Lower leg skin (tissue), 4 donors: ENCODE measurements around the gene ERC2. TPM values are rescaled to one million over a fixed set of nuclear protein-coding genes. Genes with fewer than 3 reads are reported as not detected.

ENCODE experiments used
- DNase-seq, 2 donors: peaks; one replicate each; pipeline ENCODE4 v3.0.0-alpha.2; 2019; ENCODE audit warnings: low spot score in 2 of 2
- H3K4me3 ChIP-seq: fragments of 200-600 bp; sonication (generic); 2 replicates; pipeline ENCODE4 v1.5.1; 2017; ENCODE audit warnings: mild to moderate bottlenecking, low read depth; ENCODE audit not compliant: poor library complexity, severe bottlenecking
- POLR2A ChIP-seq, 2 donors: fragments of 450-650 bp; IDR thresholded peaks; one replicate each; pipeline ENCODE4 v1.6.1; 2016 to 2017; ENCODE audit warnings: antibody characterized with exemption in 2 of 2, mild to moderate bottlenecking in 1 of 2, moderate library complexity in 1 of 2
- WGBS, 2 donors: methylation state at CpG; one replicate each; pipeline ENCODE4 v1.1.5; 2018; 5-methylcytosine and 5-hydroxymethylcytosine counted together
- intact Hi-C: fragments of 100-400 bp; cut with DNase I; formaldehyde crosslinking; loops from one replicate; pipeline ENCODE4 v1.15.0; 2023; ENCODE audit warnings: low total_unique reads
- total RNA-seq, 4 donors: library from RNA; depleted of rRNA; stranded (reverse); fragments of >200 nt; gene quantifications; one replicate each; pipeline ENCODE4 v1.1.0, GENCODE V29; 2016
- TF ChIP-seq, protein P1 (sequence below), 3 donors: fragments of 450-650 bp; IDR thresholded peaks; one replicate each; pipeline ENCODE4 v1.5.1; 2016; ENCODE audit warnings: antibody characterized with exemption in 3 of 3, mild to moderate bottlenecking in 3 of 3, moderate library complexity in 2 of 3

The ERC2 gene
- total RNA-seq, 4 donors from 2014 or later, result 0.23 to 1.3 (median 0.42) TPM; not detected in 1

DNA sequence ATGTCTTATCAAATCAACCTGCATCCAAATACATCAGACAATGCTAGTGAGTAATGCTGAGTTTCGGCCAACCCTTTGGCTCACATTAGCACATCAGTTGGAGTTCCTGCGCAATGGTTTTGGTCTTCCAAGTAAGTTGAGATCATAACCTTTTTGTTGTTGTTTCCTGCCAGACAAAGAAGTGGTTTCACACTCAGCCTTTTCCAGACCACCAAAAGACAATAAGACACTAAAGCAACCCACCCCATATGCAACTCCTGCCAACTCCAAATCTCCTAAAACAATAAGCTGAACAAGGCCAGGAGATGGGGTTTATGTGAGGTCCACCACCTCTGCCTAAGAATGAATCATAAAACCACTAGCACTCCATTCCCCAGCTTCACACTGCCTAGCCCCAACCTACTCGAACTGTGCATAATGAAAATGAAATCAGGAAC, 177.0 kb downstream of the ERC2 start:
- intact Hi-C loops, result no loop called here
- no peak for TF ChIP-seq POLR2A (IDR thresholded peaks at IDR 0.05)
- TF ChIP-seq, protein P1, sequence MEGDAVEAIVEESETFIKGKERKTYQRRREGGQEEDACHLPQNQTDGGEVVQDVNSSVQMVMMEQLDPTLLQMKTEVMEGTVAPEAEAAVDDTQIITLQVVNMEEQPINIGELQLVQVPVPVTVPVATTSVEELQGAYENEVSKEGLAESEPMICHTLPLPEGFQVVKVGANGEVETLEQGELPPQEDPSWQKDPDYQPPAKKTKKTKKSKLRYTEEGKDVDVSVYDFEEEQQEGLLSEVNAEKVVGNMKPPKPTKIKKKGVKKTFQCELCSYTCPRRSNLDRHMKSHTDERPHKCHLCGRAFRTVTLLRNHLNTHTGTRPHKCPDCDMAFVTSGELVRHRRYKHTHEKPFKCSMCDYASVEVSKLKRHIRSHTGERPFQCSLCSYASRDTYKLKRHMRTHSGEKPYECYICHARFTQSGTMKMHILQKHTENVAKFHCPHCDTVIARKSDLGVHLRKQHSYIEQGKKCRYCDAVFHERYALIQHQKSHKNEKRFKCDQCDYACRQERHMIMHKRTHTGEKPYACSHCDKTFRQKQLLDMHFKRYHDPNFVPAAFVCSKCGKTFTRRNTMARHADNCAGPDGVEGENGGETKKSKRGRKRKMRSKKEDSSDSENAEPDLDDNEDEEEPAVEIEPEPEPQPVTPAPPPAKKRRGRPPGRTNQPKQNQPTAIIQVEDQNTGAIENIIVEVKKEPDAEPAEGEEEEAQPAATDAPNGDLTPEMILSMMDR (IDR thresholded peaks at IDR 0.05), result no peak
- DNase-seq, result no peak
- WGBS, 2 donors, result 56 to 71% methylated on average over 3 of the region's 3 CpGs
- H3K4me3 ChIP-seq, result no peak overlapping the region

DNA sequence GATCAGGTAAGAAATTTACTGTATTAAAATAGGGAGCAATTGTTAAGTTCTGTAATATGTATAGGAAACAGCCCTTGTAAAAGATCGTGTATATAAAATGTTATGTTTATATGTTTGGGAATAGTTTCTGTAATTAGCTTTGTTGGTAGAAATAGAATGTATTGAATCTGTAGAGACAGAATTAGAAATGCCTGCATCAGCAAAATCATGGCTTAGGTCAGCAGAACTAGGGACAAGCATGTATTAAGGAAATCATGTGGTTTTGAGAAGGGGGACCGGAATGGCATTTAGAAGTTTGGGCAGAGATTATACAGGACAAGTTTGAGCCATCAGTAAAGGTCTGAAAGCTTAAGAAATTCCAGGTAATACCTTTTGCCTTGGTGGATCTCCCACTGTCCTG, 177.9 kb downstream of the ERC2 start:
- DNase-seq, result no peak
- 81 to 88% methylated on average over 2 of the region's 2 CpGs for WGBS, 2 donors
- TF ChIP-seq POLR2A (IDR thresholded peaks at IDR 0.05), result no peak
- TF ChIP-seq, protein P1 (IDR thresholded peaks at IDR 0.05), result no peak
- intact Hi-C loops, result no loop called here
- H3K4me3 ChIP-seq, result no peak overlapping the region

DNA sequence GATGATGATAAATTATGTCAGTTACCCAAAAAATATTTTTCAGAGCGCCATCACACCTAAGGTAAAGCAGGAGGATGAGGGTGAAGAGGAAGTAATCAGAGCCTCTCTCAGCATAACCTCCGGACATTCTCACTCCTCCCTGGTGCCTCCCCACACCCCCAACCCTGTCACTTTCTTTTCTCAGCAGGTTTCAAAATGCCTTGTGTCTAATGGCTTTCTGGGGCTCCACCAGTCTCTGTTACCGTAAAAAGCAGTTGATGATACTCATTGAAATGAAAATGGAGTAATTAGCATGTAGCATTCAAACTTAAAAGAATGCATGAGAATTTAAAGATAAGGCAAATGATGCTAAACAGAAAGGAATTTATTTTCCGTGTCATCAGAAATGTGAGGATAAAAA, 180.0 kb downstream of the ERC2 start:
- intact Hi-C loops, result no loop called here
- TF ChIP-seq, protein P1 (IDR thresholded peaks at IDR 0.05), result no peak
- TF ChIP-seq POLR2A (IDR thresholded peaks at IDR 0.05), result no peak
- no peak overlapping the region for H3K4me3 ChIP-seq
- DNase-seq, result no peak
- 77 to 87% methylated on average over 4 of the region's 4 CpGs for WGBS, 2 donors

DNA sequence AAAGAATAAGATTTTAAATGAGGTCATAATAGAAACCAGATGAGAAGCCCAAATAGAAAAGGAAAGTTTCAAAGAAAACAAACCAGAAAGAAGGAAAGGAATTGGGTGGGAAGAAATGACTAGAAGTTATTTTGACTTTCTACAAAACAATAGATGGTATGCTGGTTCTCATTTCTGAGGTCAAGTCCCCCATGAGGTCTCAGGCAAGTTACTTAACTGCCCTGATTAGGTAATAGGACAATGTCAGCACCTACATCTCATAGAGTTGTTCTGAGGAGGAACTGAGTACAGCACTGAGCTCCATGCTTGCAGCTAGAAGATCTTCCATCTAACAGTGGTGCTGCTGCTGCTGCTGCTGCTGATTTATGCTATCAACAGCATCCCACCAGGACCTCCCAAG, 185.9 kb downstream of the ERC2 start:
- DNase-seq, result no peak

DNA sequence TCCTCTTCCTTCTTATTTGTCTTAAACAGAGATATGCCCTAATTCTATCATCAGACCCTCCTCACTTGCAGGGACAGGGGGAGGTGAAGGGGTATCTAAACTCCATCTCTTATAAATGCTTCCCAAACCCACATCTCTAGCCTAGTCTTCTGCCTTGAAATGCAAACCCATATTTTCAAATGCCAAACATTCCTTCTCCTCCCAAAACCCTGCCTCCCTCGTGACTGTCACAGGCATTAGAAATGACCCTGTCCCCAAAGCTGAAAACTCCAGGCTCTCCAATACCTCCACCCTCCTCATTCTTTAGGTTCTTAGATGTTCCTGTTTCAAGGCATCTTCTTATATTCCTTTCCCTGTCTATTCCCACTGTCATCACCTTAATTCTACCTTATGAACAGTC, 191.0 kb downstream of the ERC2 start:
- 50 to 53% methylated on average over 1 of the region's 1 CpG for WGBS, 2 donors
- H3K4me3 ChIP-seq, result no peak overlapping the region
- no peak for TF ChIP-seq POLR2A (IDR thresholded peaks at IDR 0.05)
- TF ChIP-seq, protein P1 (IDR thresholded peaks at IDR 0.05), result no peak
- no peak for DNase-seq
- intact Hi-C loops, result no loop called here

More for the DNA sequence above, 185.9 kb downstream of the ERC2 start:
- no peak for TF ChIP-seq POLR2A (IDR thresholded peaks at IDR 0.05)
- TF ChIP-seq, protein P1 (IDR thresholded peaks at IDR 0.05), result no peak
- no peak overlapping the region for H3K4me3 ChIP-seq
- intact Hi-C loops, result no loop called here

DNA sequence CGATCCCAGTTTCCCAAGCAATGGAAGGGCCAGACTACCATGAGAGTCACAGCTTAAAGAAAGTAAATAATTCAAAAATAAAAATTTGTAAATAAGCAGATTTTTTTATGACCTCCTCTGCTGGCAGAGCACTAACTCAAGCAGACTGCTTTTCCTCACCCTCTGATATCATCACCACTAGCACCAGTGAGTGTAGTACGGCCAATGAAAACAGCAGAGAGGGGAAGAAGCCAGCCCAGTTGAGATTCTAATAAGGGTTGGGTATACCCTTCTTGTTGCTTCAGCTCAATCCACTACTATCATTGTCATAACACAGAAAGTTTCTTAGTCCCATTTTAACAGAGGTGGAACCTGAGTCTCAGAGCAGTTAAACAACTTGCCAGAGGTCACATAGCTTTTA, 193.1 kb downstream of the ERC2 start:
- intact Hi-C loops, result no loop called here
- TF ChIP-seq, protein P1 (IDR thresholded peaks at IDR 0.05), result no peak
- no peak for TF ChIP-seq POLR2A (IDR thresholded peaks at IDR 0.05)
- no peak overlapping the region for H3K4me3 ChIP-seq
- no peak for DNase-seq
- WGBS, 2 donors, result 86 to 87% methylated on average over 2 of the region's 2 CpGs
